Measurements from ENCODE around the gene TRPM3.

Gene TRPM3

GRCh38 chr9:70569791-70570190, 551.6 kb downstream of the TRPM3 start:
- no peak for DNase-seq

GRCh38 chr9:70569070-70569772, 552.2 kb downstream of the TRPM3 start:
- no peak for DNase-seq

GRCh38 chr9:70567511-70567910, 553.9 kb downstream of the TRPM3 start:
- DNase-seq: no peak

- DNase-seq: no peak
These were observed 554.7 kb downstream of the TRPM3 start for GRCh38 chr9:70566751-70567150.

GRCh38 chr9:70566066-70566465, 555.4 kb downstream of the TRPM3 start:
- DNase-seq: no peak

GRCh38 chr9:70564468-70565335, 556.7 kb downstream of the TRPM3 start:
- no peak for DNase-seq

GRCh38 chr9:70563431-70564204, 557.8 kb downstream of the TRPM3 start:
- peak; percentile 55 for DNase-seq

GRCh38 chr9:70563010-70563409, 558.4 kb downstream of the TRPM3 start:
- no peak for DNase-seq

- DNase-seq: no peak
These were observed 559.5 kb downstream of the TRPM3 start for GRCh38 chr9:70561786-70562395.

- no peak for DNase-seq
These were observed 560.3 kb downstream of the TRPM3 start for GRCh38 chr9:70561111-70561510.

- DNase-seq: no peak
These were observed 562.3 kb downstream of the TRPM3 start for GRCh38 chr9:70559102-70559501.

- no peak for DNase-seq
These were observed 563.6 kb downstream of the TRPM3 start for GRCh38 chr9:70557661-70558369.

- DNase-seq: no peak
These were observed 564.6 kb downstream of the TRPM3 start for GRCh38 chr9:70556771-70557170.

GRCh38 chr9:70554881-70555280, 566.5 kb downstream of the TRPM3 start:
- DNase-seq: no peak

GRCh38 chr9:70553707-70554673, 567.4 kb downstream of the TRPM3 start:
- DNase-seq: no peak

GRCh38 chr9:70552561-70552960, 568.9 kb downstream of the TRPM3 start:
- no peak for DNase-seq

- DNase-seq: no peak
These were observed 569.6 kb downstream of the TRPM3 start for GRCh38 chr9:70551801-70552200.

- DNase-seq: no peak
These were observed 570.0 kb downstream of the TRPM3 start for GRCh38 chr9:70551396-70551795.

- DNase-seq: no peak
These were observed 571.5 kb downstream of the TRPM3 start for GRCh38 chr9:70549926-70550325.

GRCh38 chr9:70542311-70542931, 579.0 kb downstream of the TRPM3 start:
- no peak for DNase-seq

- no peak for DNase-seq
These were observed 581.4 kb downstream of the TRPM3 start for GRCh38 chr9:70540016-70540415.
